Measurements from ENCODE around the gene DGUOK.

Gene DGUOK

DNA sequence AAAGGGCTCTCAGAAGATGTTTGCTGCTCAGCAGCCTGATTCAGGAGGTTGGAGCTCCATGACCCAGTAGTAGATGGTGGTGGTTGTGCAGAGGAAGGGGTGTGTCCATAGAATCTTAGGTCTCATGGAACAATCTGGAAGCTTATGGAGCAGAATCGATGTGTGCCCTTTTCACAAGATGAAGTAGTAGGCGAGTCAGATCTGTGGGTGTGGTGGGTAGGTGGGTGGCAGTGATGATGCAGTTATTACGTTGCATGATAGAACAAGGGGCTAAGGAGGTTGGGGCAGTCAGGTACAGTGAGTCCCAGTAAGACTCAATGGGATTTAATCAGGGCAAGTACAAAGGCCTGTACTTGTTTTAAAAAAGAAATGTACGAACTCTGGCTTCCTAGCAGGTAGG lies 67.1 kb downstream of the DGUOK start:
- in situ Hi-C loops (cut with MboI; ENCODE audit: low pct_unique_long_range_greater_than_20kb, low sequenced_read_pairs, unreplicated experiment) = no loop called here
- DNase-seq (ENCODE audit: low spot score) = no peak
- TF ChIP-seq, protein P1, sequence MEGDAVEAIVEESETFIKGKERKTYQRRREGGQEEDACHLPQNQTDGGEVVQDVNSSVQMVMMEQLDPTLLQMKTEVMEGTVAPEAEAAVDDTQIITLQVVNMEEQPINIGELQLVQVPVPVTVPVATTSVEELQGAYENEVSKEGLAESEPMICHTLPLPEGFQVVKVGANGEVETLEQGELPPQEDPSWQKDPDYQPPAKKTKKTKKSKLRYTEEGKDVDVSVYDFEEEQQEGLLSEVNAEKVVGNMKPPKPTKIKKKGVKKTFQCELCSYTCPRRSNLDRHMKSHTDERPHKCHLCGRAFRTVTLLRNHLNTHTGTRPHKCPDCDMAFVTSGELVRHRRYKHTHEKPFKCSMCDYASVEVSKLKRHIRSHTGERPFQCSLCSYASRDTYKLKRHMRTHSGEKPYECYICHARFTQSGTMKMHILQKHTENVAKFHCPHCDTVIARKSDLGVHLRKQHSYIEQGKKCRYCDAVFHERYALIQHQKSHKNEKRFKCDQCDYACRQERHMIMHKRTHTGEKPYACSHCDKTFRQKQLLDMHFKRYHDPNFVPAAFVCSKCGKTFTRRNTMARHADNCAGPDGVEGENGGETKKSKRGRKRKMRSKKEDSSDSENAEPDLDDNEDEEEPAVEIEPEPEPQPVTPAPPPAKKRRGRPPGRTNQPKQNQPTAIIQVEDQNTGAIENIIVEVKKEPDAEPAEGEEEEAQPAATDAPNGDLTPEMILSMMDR (IDR thresholded peaks at IDR 0.05; ENCODE audit: extremely low read depth, insufficient read depth, missing control alignments) = no peak

DNA sequence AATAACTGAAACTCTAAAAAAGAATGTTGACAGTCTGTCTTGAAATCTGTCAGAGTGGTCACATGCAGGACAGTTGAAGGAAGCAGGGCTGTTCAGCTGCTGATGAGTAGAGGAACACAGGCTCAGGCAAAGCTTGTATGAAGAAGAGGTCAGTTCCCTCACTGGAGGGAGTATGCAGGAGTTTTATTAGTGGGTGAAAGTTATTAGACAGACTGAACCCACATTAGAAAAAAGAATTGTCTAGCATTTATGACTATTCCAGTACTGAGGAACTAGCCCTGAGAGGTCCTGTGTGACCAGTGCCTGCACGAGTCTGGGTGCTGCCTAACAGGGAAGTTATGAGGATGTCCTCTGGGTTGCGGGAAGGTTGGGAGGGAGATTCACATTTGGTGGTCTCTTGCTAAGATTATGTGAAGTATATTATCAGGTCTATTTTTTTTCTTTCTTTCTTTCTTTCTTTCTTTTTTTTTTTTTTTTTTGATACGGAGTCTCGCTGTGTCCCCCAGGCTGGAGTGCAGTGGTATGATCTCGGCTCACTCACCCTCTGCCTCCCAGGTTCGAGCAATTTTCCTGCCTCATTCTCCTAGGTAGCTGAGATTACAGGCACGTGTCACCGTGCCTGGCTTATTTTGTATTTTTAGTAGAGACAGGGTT lies 67.6 kb downstream of the DGUOK start:
- in situ Hi-C loops (cut with MboI; ENCODE audit: low pct_unique_long_range_greater_than_20kb, low sequenced_read_pairs, unreplicated experiment) = no loop called here
- TF ChIP-seq, protein P1 (IDR thresholded peaks at IDR 0.05; ENCODE audit: extremely low read depth, insufficient read depth, missing control alignments) = no peak
- DNase-seq (ENCODE audit: low spot score) = no peak

DNA sequence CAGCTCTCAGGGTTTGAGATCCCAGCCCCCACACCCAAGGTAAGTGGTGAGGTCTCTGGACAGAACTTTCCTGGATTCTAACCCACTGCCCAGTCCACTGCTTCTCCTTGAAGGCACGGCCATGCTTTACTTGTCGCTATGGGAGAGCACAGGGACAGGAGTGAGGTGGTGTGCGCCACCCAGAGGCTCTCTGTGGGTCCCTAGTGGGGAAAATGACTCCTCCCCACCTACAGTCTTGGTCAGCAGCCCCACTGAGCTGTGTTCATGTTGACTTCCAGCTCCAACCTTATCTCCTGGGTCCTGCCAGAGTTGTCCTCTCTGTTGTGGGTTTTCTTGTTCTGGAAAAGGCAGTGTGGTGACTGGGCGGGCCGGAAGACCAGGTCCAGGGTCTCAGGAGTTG lies 69.1 kb downstream of the DGUOK start:
- TF ChIP-seq, protein P1 (IDR thresholded peaks at IDR 0.05; ENCODE audit: extremely low read depth, insufficient read depth, missing control alignments) = peak; percentile 24
- no peak for DNase-seq (ENCODE audit: low spot score)
- in situ Hi-C loops (cut with MboI; ENCODE audit: low pct_unique_long_range_greater_than_20kb, low sequenced_read_pairs, unreplicated experiment) = no loop called here

DNA sequence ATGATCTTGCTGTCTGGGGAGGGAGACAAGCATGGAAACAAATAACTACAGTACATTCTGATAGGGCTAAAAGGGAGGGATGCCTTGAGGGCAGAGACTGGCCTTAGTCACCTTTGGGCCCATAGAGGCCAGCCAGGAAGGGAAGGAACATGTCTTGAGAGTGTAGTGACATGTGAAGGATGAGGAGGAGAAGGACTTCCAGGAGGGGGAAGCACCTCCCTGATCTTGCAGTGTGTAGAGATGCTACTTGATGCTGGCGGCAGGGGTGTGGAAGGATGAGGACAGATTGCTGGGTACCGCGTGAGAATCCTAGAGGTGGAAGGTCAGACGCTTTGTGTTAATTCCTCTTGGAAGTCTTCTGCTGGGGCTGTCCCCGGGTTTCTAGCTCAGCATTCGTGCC lies 71.1 kb downstream of the DGUOK start:
- TF ChIP-seq, protein P1 (IDR thresholded peaks at IDR 0.05; ENCODE audit: extremely low read depth, insufficient read depth, missing control alignments) = peak; percentile 20
- in situ Hi-C loops (cut with MboI; ENCODE audit: low pct_unique_long_range_greater_than_20kb, low sequenced_read_pairs, unreplicated experiment) = no loop called here
- DNase-seq (ENCODE audit: low spot score) = no peak

DNA sequence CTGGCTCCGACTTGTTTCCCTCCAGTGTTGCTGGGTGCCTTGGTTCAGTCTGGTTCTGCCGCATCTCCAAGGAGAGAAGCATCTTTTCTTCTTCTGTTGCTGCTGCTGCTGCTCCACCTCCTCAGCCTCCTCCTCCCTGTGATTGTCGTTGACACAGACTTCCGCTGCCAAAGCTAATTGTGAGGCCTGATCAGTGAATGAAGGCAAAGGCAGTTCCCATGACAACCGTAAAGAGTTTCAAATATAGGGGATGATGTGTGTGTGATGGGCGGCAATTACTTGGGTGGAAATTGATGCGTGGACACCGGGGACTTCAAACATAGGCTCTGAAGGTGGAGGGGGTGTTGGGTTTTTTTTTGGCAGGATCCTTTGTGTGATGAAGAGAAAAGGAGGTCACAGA lies 71.8 kb downstream of the DGUOK start:
- no peak for DNase-seq (ENCODE audit: low spot score)
- in situ Hi-C loops (cut with MboI; ENCODE audit: low pct_unique_long_range_greater_than_20kb, low sequenced_read_pairs, unreplicated experiment) = no loop called here

DNA sequence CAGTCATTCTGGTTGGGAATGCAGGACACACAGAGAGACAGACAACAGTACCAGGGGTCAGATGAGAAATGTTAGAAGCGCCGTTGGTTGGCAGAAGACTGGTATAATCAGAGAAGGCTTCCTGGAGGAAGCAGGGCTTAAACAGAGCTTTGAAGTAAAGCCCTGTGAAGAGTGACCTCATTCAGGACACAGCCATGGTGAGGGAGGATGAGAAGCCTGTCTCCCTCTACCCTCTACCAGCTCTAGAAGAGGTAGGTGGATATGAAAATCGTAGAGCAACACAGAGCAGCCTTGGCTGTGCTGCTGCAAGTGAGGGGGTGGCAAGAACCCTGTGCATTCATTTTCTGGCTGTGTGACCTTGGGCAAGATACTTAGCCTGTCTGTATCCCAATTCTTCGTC lies 72.3 kb downstream of the DGUOK start:
- no peak for DNase-seq (ENCODE audit: low spot score)
- TF ChIP-seq, protein P1 (IDR thresholded peaks at IDR 0.05; ENCODE audit: extremely low read depth, insufficient read depth, missing control alignments) = no peak
- in situ Hi-C loops (cut with MboI; ENCODE audit: low pct_unique_long_range_greater_than_20kb, low sequenced_read_pairs, unreplicated experiment) = no loop called here

More for the DNA sequence above, 71.8 kb downstream of the DGUOK start:
- TF ChIP-seq, protein P1 (IDR thresholded peaks at IDR 0.05; ENCODE audit: extremely low read depth, insufficient read depth, missing control alignments) = no peak

Data from GM13977 (cell line).